Gastroesophageal sphincter (tissue), 4 donors: ENCODE measurements around the gene PTGR1. TPM values are rescaled to one million over a fixed set of nuclear protein-coding genes. Genes with fewer than 3 reads are reported as not detected.
A peak's percentile ranks its signal among the peaks of the same experiment; 100 is the strongest.

ENCODE experiments used
- ATAC-seq: fragments of 150-250 bp; one replicate; pipeline ENCODE4 v1.9.1; 2016; ENCODE audit warnings: mild to moderate bottlenecking, moderate library complexity
- H3K27ac ChIP-seq, 4 donors: fragments of 200-600 bp; sonication (generic) in 3 of 4; 1 replicate in 3 of 4; 2 replicates in 1 of 4; pipeline ENCODE4 v1.5.1; 2016 to 2019
- H3K27me3 ChIP-seq: fragments of 200-600 bp; sonication (generic); one replicate; pipeline ENCODE4 v1.5.1; 2019
- H3K36me3 ChIP-seq, 2 donors: fragments of 200-600 bp; sonication (generic); one replicate each; pipeline ENCODE4 v1.5.1; 2019; ENCODE audit warnings: control low read depth in 1 of 2
- H3K4me1 ChIP-seq, 3 donors: fragments of 200-600 bp; sonication (generic); 1 replicate in 2 of 3; 2 replicates in 1 of 3; pipeline ENCODE4 v1.5.1; 2016 to 2019; ENCODE audit warnings: control low read depth in 2 of 3
- H3K4me3 ChIP-seq, 2 donors: fragments of 200-600 bp; sonication (generic); one replicate each; pipeline ENCODE4 v1.5.1; 2019; ENCODE audit warnings: mild to moderate bottlenecking in 1 of 2, moderate library complexity in 1 of 2
- H3K9me3 ChIP-seq, 3 donors: fragments of 200-600 bp; sonication (generic); one replicate each; pipeline ENCODE4 v1.5.1; 2017 to 2019; ENCODE audit warnings: control low read depth in 2 of 3
- CTCF ChIP-seq, 4 experiments: fragments of 200-600 bp in 2 of 4; fragments of 450-650 bp in 2 of 4; sonication (generic) in 1 of 4; IDR thresholded peaks; one replicate each; pipeline ENCODE4 v1.5.1; 2017 to 2019; ENCODE audit warnings: antibody characterized with exemption in 4 of 4, mild to moderate bottlenecking in 2 of 4, moderate library complexity in 2 of 4
- EP300 ChIP-seq: sonication (generic); formaldehyde crosslinking; IDR thresholded peaks from one replicate; pipeline ENCODE4 v1.6.1; 2017; ENCODE audit warnings: antibody characterized with exemption, mild to moderate bottlenecking
- POLR2A ChIP-seq, 2 donors: fragments of 450-650 bp; IDR thresholded peaks; one replicate each; pipeline ENCODE4 v1.6.1; 2017; ENCODE audit warnings: antibody characterized with exemption in 2 of 2, mild to moderate bottlenecking in 2 of 2, moderate library complexity in 1 of 2
- POLR2AphosphoS5 ChIP-seq: sonication (generic); formaldehyde crosslinking; IDR thresholded peaks from one replicate; pipeline ENCODE4 v1.6.1; 2017; ENCODE audit warnings: antibody characterized with exemption
- WGBS, 2 donors: methylation state at CpG; one replicate each; pipeline ENCODE4 v1.1.5; 2018; ENCODE audit warnings: low coverage in 1 of 2; 5-methylcytosine and 5-hydroxymethylcytosine counted together
- total RNA-seq, 4 donors: library from RNA; depleted of rRNA; stranded (reverse); fragments of >200 nt; gene quantifications; one replicate each; pipeline ENCODE4 v1.1.0, GENCODE V29; 2016

The PTGR1 gene
- total RNA-seq, result 10 to 100 TPM; 19.1 to 59.6 (median 43.7) TPM

GRCh38 chr9:111599092-111599954 is at the start of gene PTGR1:
Gene PTGR1, minus strand, starts transcription at chr9:111599647. Its CDS starts 2,225 bp downstream, at chr9:111597422.
- H3K9me3 ChIP-seq, result no peaks in the 10 kb centered on the region
- peak within 1 kb of the TSS; percentile 52 to 91 (median 88) for H3K27ac ChIP-seq
- H3K36me3 ChIP-seq, result peaks cover 0 to 25% of the 10 kb centered on the region in 2 donors
- H3K4me1 ChIP-seq, result peaks cover 0 to 33% (median 0%) of the 10 kb centered on the region in 3 donors
- no peaks in the 10 kb centered on the region for H3K27me3 ChIP-seq
- 0 to 1% methylated on average over 9 to 15 of the region's 64 CpGs for WGBS, 2 donors
- peak within 1 kb of the TSS; percentile 62 to 84 for H3K4me3 ChIP-seq
- TF ChIP-seq POLR2A (IDR thresholded peaks at IDR 0.05) (peak in 1 of 2 donors; percentile 38), EP300 (no peak), CTCF (IDR thresholded peaks at IDR 0.05) (peak in 1 of 4 experiments; percentile 13), POLR2AphosphoS5 (peak; percentile 24)
- ATAC-seq, result peak; percentile 82

- Histone ChIP-seq H3K4me3 (no peak overlapping the region), H3K4me1 (no peaks in the 10 kb centered on the region), H3K36me3 (peaks cover 0 to 47% of the 10 kb centered on the region in 2 donors), H3K27ac (no peak overlapping the region), H3K27me3 (no peaks in the 10 kb centered on the region), H3K9me3 (no peaks in the 10 kb centered on the region)
- WGBS, 2 donors, result 84 to 94% methylated on average over 4 of the region's 4 CpGs
- ATAC-seq, result no peak
- TF ChIP-seq POLR2A (IDR thresholded peaks at IDR 0.05), result no peak
- no peak for TF ChIP-seq EP300
- TF ChIP-seq CTCF (IDR thresholded peaks at IDR 0.05), result no peak
- no peak for TF ChIP-seq POLR2AphosphoS5
Observed at GRCh38 chr9:111649016-111649415, 49.6 kb upstream of the PTGR1 start.

- no peak overlapping the region for H3K4me3 ChIP-seq
- ATAC-seq, result no peak
- TF ChIP-seq POLR2AphosphoS5 (no peak), EP300 (no peak), CTCF (IDR thresholded peaks at IDR 0.05) (no peak), POLR2A (IDR thresholded peaks at IDR 0.05) (no peak)
- H3K27ac ChIP-seq, result no peak overlapping the region
- no peaks in the 10 kb centered on the region for H3K27me3 ChIP-seq
- H3K36me3 ChIP-seq, result peaks cover 0 to 37% of the 10 kb centered on the region in 2 donors
- H3K9me3 ChIP-seq, result no peaks in the 10 kb centered on the region
- H3K4me1 ChIP-seq, result no peaks in the 10 kb centered on the region
- WGBS, 2 donors, result 73% methylated on average over 3 of the region's 4 CpGs
Observed at GRCh38 chr9:111648066-111648465, 48.6 kb upstream of the PTGR1 start.

GRCh38 chr9:111646417-111646816 is 47.0 kb upstream of the PTGR1 start:
- H3K9me3 ChIP-seq, result no peaks in the 10 kb centered on the region
- no peaks in the 10 kb centered on the region for H3K27me3 ChIP-seq
- no peaks in the 10 kb centered on the region for H3K4me1 ChIP-seq
- no peak for TF ChIP-seq EP300
- H3K4me3 ChIP-seq, result no peak overlapping the region
- H3K36me3 ChIP-seq, result peaks cover 0 to 33% of the 10 kb centered on the region in 2 donors
- ATAC-seq, result no peak
- 78 to 84% methylated on average over 2 of the region's 2 CpGs for WGBS, 2 donors
- no peak overlapping the region for H3K27ac ChIP-seq

- ATAC-seq, result no peak
- H3K27me3 ChIP-seq, result no peaks in the 10 kb centered on the region
- TF ChIP-seq POLR2AphosphoS5 (no peak), EP300 (no peak), POLR2A (IDR thresholded peaks at IDR 0.05) (no peak), CTCF (IDR thresholded peaks at IDR 0.05) (no peak)
- no peak overlapping the region for H3K4me3 ChIP-seq
- H3K36me3 ChIP-seq, result peaks cover 0 to 34% of the 10 kb centered on the region in 2 donors
- 90 to 100% methylated on average over 1 of the region's 1 CpG for WGBS, 2 donors
- H3K27ac ChIP-seq, result no peak overlapping the region
- H3K9me3 ChIP-seq, result no peaks in the 10 kb centered on the region
- no peaks in the 10 kb centered on the region for H3K4me1 ChIP-seq
Observed at GRCh38 chr9:111645806-111646205, 46.4 kb upstream of the PTGR1 start.
